SK-MEL-5 (cell line): ENCODE results near the gene FAM20A. TPM values are rescaled to one million over a fixed set of nuclear protein-coding genes. Genes with fewer than 3 reads are reported as not detected.

Experiments
- DNase-seq: peaks from one replicate; pipeline ENCODE4 v3.0.0-alpha.2; 2016; ENCODE audit warnings: low read depth, low spot score
- in situ Hi-C: cut with HindIII; loops from 2 replicates; pipeline ENCODE4 v1.10.0; 2016; ENCODE audit warnings: low sequenced_read_pairs, high pct_unique_total_duplicates, low pct_unique_long_range_greater_than_20kb
- total RNA-seq: library from RNA; depleted of rRNA; stranded (reverse); fragments of >200 nt; shearing (Covaris generic); gene quantifications from 2 replicates; pipeline ENCODE4 v1.2.3, GENCODE V29; 2014

The FAM20A gene
- total RNA-seq, 1 experiment from 2014 or later, result not detected

GRCh38 chr17:68578236-68578635 is 22.9 kb downstream of the FAM20A start:
- in situ Hi-C loops, result no loop called here
- DNase-seq, result no peak

DNA sequence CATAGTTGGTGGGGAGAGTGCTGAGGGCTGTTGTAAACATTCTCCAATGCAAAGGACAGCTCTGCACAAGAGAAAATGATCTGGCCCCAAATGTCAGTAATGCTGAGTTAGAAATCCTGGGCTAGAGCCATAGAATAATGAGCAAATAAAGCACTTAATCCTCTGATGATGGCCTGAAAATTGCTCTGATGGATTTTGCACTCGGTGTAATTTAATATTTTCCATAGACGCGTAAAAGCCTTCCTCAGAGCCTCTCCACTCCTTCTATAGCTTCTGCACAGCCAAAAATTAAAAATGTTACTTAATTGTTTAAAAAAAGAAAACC is 23.7 kb downstream of the FAM20A start:
- in situ Hi-C loops, result no loop called here
- no peak for DNase-seq

DNA sequence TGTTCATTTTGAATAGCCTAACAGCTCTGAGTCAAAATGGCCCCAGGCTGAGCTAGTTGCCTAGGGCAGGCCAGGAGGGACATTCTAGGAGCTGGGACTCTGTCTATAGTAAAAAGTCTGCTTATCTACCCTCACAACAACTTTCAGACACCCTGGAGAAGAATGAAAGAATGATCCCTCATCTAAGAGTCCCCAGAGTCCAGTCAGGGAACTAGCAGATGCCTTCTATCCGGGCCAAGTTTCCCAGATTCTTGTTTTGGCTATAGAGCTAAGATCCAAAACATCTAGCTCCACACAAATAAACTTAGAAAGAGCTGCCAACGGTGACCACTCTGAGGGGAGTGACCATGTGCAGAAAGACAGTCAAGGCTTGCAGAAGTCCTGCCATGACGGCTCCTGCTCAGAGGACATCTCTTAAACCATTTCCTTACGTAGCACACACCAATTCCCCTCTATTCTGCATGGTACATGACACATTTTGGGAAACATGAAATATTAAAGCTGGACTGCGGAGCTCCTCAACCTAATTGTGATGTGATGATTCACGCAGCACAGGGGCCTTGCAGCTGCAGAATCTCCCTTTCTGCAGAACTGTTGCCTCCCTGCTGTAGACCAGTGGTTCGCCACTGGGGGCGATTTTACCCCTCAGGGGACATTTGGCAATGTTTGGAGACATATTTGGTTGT is 24.2 kb downstream of the FAM20A start:
- DNase-seq, result no peak
- in situ Hi-C loops, result no loop called here

- in situ Hi-C loops, result no loop called here
- no peak for DNase-seq
Measured at GRCh38 chr17:68576137-68576536, 25.0 kb downstream of the FAM20A start.

DNA sequence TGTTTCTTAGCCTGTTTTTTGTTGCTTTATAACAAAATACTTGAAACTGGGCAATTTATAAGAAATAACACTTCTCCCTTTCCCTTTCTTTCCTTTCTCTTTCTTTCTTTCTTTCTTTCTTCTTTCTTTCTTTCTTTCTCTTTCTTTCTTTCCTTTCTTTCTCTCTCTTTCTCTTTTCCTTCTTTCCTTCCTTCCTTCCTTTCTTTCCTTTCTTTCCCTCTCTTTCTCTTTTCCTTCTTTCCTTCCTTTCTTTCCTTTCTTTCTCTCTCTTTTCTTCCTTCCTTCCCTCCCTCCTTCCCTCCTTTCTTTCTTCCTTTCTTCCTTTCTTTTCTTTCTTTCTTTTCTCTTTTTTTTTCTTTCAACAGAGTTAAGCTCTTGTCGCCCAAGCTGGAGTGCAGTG is 27.8 kb downstream of the FAM20A start:
- in situ Hi-C loops, result no loop called here
- no peak for DNase-seq

DNA sequence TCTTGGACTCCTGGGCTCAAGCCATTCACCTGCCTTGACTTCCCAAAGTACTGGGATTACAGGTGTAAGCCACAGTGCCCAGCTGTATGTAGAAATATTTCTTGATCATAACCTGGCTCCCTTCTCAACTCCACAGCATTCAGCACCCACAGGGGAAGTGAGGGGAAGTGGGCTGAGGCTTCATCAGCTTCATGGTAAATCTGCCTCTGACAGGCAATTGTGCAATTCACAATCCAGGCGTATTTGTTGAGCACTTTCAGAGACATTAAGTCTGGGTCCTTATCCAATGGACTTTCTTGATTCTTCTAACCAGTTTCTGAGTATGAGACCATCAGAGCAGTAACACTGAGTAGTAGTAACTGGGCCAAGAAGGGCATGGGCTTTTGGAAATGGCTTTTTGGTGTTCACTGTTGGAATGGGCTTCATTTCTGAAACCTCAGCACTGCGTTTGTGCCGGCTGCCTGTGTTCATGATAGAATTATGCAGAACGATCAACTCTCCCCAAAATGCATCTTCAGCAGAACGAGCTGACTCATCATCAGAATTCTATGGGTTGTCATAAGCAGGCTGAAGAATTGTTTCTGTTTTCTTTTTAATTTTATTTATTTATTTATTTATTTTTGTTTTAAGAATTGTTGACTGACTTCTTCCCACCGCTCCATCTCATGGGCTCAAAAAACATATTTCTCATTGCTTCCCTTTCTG is 28.9 kb downstream of the FAM20A start:
- no peak for DNase-seq
- in situ Hi-C loops, result no loop called here

DNA sequence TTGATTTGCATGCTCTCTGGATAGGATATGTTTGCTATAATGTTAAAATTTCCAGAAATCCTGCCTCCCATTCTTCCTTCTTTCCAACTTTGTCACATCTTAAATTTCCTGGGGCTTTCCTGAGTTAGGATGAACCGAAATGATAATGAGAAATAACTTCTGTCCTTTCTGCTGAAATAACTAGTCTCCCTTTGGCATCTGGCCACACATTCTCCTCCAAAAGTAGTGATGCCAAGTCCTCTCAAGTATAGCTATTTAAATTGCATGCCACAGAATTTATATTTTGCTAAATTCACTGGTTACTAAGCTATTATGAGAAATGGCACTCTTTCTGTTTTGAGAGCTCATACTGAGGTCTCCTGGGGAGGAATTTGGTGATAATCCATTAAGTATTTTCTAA is 30.6 kb downstream of the FAM20A start:
- in situ Hi-C loops, result no loop called here
- DNase-seq, result no peak

GRCh38 chr17:68569346-68569745 is 31.8 kb downstream of the FAM20A start:
- no peak for DNase-seq
- in situ Hi-C loops, result no loop called here

- DNase-seq, result no peak
- in situ Hi-C loops, result no loop called here
Measured at GRCh38 chr17:68568581-68568980, 32.6 kb downstream of the FAM20A start.

DNA sequence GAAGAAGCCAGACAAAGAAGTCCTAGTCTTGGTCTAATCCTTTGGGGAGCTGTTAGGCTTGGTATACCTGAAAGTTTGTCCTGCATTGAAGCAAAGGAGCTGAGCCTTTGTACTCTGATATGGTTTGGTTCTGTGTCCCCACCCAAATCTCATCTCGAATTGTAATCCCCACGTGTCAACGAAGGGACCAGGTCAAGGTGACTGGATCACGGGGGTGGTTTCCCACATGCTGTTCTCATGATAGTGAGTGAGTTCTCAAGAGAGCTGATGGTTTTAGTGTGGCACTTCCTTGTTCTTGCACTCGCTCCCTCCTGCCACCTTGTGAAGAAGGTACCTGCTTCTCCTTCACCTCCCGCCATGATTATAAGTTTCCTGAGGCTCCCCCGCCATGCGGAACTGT is 33.6 kb downstream of the FAM20A start:
- DNase-seq, result no peak
- in situ Hi-C loops, result no loop called here

- peak; percentile 38 for DNase-seq
- in situ Hi-C loops, result no loop called here
Measured at GRCh38 chr17:68567035-68567434, 34.1 kb downstream of the FAM20A start.

- in situ Hi-C loops, result no loop called here
- no peak for DNase-seq
Measured at GRCh38 chr17:68566442-68566738, 34.8 kb downstream of the FAM20A start.

DNA sequence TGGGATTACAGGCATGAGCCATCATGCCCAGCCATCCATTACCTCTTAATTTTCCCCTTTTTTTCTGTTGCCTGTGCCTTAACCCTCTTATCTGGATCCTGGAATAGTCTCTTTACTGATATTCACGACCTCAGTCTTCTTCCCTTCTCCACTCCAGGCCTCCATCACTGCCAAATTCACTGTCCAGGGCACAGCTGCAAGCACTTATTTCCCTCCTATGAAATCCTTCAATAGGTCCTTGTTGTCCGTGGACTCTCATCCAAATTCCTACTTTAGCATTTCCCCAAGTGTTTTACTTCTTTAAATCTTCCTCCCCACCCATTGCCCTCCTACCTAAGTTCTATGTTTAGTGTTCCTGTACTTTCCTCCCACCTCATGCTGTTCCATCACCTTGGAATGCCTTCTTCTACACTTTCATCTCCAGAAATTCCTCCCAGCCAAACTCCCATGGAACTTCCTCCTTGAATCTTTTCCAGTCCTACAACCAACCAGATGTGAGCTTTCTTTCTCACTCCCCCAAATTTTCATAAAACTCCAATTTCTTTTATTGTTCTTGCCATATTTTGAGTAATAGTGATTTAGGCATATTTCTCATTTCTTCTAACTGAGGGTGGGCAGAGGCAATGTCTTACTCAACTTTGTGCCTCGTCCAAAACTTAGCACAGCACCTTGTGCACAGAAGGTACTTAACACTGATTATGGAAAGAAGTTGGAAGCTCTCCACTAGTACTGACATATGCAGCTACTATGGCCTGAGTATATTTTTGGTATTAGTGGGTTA is 35.3 kb downstream of the FAM20A start:
- in situ Hi-C loops, result no loop called here
- no peak for DNase-seq

- in situ Hi-C loops, result no loop called here
- no peak for DNase-seq
Measured at GRCh38 chr17:68564415-68565111, 36.6 kb downstream of the FAM20A start.

DNA sequence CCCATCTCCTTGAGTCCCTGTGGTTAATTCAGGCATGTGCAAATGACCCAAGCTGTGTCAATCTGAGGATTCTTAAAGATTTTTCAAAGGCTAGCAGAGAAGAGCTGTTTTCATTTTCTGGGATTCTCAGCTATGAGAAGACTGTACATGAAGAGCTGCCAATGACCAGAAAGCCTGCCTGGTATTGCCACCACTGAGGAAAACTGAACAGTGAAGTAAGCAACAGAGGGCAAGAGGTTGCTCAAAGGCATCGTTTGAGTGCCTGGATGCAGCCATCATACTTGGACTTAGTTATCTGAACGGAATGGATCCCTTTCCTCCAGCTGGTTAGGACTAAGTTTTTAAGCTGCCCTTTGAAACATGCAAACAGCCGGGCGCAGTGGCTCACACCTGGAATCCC is 38.4 kb downstream of the FAM20A start:
- in situ Hi-C loops, result no loop called here

DNA sequence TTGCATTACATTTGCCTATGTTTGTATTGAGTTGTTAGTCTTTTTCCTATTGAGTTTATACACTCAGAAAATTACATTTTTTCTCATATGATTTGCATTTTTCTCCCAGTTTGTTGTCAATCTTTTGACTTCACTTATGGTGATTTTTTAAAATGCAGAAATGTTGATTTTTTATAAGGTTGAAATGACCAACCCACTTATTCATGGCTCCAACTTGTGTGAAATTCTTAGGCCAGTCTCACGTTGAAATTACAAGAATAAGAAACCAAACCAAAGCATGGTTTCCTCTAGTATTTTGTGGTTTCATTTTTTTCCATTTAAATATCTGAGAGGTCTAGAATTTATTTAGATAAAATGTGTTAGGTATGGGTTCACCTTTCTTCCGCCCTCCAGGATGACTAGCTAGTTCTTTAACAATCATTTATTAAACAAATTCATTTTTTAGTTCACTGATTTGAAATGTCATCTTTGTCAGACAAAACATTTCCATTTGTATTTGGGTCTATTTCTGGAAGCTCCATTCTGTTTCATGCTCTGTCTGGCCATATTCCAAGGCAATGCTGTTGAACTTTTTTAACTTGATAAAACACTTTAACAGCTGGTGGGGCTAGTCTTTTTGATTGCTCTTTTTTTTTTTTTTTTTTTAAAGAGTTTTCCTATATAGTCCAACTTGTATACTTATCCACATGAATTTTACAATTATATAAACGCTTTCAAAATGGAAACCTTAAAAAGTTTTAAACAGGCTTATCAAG is 40.0 kb downstream of the FAM20A start:
- in situ Hi-C loops, result no loop called here
- DNase-seq, result no peak

More for the DNA sequence above, 38.4 kb downstream of the FAM20A start:
- no peak for DNase-seq

GRCh38 chr17:68559316-68559715 is 41.9 kb downstream of the FAM20A start:
- in situ Hi-C loops, result no loop called here
- no peak for DNase-seq

GRCh38 chr17:68556551-68556950 is 44.6 kb downstream of the FAM20A start:
- DNase-seq, result no peak
- in situ Hi-C loops, result no loop called here
